ENCODE measurements around the gene DENND1A. TPM values are rescaled to one million over a fixed set of nuclear protein-coding genes. Genes with fewer than 3 reads are reported as not detected.

Gene DENND1A
- total and polyA plus RNA-seq, 4 donors: 13.4 to 30.5 (median 28.3) TPM

GRCh38 chr9:123373447-123373923, 556.4 kb downstream of the DENND1A start:
- DNase-seq (ENCODE audit: low read depth in 4 of 6, low spot score in 6 of 6): no peak
- WGBS (ENCODE audit: insufficient coverage): 25% methylated on average over 60 of the region's 60 CpGs
- no peak overlapping the region for H3K27ac ChIP-seq (ENCODE audit: low read depth, low read length)
- peaks cover 10% of the 10 kb centered on the region for H3K27me3 ChIP-seq (ENCODE audit: control insufficient read depth, insufficient read depth, low read length)
- peaks cover 64% of the 10 kb centered on the region for H3K4me1 ChIP-seq (ENCODE audit: control insufficient read depth, insufficient read depth, low read length)
- no peaks in the 10 kb centered on the region for H3K9me3 ChIP-seq (ENCODE audit: control insufficient read depth, insufficient read depth, low read length)
- H3K4me3 ChIP-seq (ENCODE audit: low read depth, low read length): no peak overlapping the region
- peaks cover 82% of the 10 kb centered on the region for H3K36me3 ChIP-seq (ENCODE audit: control insufficient read depth, insufficient read depth, low read length)

GRCh38 chr9:123372766-123373446, 557.0 kb downstream of the DENND1A start:
- Histone ChIP-seq H3K4me1 (ENCODE audit: control insufficient read depth, insufficient read depth, low read length) (peaks cover 58% of the 10 kb centered on the region), H3K27me3 (ENCODE audit: control insufficient read depth, insufficient read depth, low read length) (peaks cover 10% of the 10 kb centered on the region), H3K9me3 (ENCODE audit: control insufficient read depth, insufficient read depth, low read length) (no peaks in the 10 kb centered on the region), H3K36me3 (ENCODE audit: control insufficient read depth, insufficient read depth, low read length) (peaks cover 84% of the 10 kb centered on the region), H3K27ac (ENCODE audit: low read depth, low read length) (no peak overlapping the region), H3K4me3 (ENCODE audit: low read depth, low read length) (no peak overlapping the region)
- no peak for DNase-seq (ENCODE audit: low read depth in 4 of 6, low spot score in 6 of 6)
- 42% methylated on average over 57 of the region's 58 CpGs for WGBS (ENCODE audit: insufficient coverage)

- WGBS (ENCODE audit: insufficient coverage): 81% methylated on average over 10 of the region's 14 CpGs
- peaks cover 84% of the 10 kb centered on the region for H3K36me3 ChIP-seq (ENCODE audit: control insufficient read depth, insufficient read depth, low read length)
- no peak overlapping the region for H3K27ac ChIP-seq (ENCODE audit: low read depth, low read length)
- peaks cover 10% of the 10 kb centered on the region for H3K27me3 ChIP-seq (ENCODE audit: control insufficient read depth, insufficient read depth, low read length)
- DNase-seq (ENCODE audit: low read depth in 4 of 6, low spot score in 6 of 6): no peak
- peaks cover 49% of the 10 kb centered on the region for H3K4me1 ChIP-seq (ENCODE audit: control insufficient read depth, insufficient read depth, low read length)
- H3K4me3 ChIP-seq (ENCODE audit: low read depth, low read length): no peak overlapping the region
- no peaks in the 10 kb centered on the region for H3K9me3 ChIP-seq (ENCODE audit: control insufficient read depth, insufficient read depth, low read length)
Measured at GRCh38 chr9:123371805-123372590, 557.9 kb downstream of the DENND1A start.

GRCh38 chr9:123371228-123371584, 558.7 kb downstream of the DENND1A start:
- WGBS (ENCODE audit: insufficient coverage): 87% methylated on average over 16 of the region's 18 CpGs
- Histone ChIP-seq H3K27ac (ENCODE audit: low read depth, low read length) (no peak overlapping the region), H3K27me3 (ENCODE audit: control insufficient read depth, insufficient read depth, low read length) (peaks cover 10% of the 10 kb centered on the region)

GRCh38 chr9:123370526-123371227, 559.2 kb downstream of the DENND1A start:
- peaks cover 36% of the 10 kb centered on the region for H3K4me1 ChIP-seq (ENCODE audit: control insufficient read depth, insufficient read depth, low read length)
- H3K9me3 ChIP-seq (ENCODE audit: control insufficient read depth, insufficient read depth, low read length): no peaks in the 10 kb centered on the region
- 86% methylated on average over 29 of the region's 29 CpGs for WGBS (ENCODE audit: insufficient coverage)
- H3K27ac ChIP-seq (ENCODE audit: low read depth, low read length): no peak overlapping the region
- peaks cover 10% of the 10 kb centered on the region for H3K27me3 ChIP-seq (ENCODE audit: control insufficient read depth, insufficient read depth, low read length)
- no peak for DNase-seq (ENCODE audit: low read depth in 4 of 6, low spot score in 6 of 6)
- H3K36me3 ChIP-seq (ENCODE audit: control insufficient read depth, insufficient read depth, low read length): peaks cover 82% of the 10 kb centered on the region
- no peak overlapping the region for H3K4me3 ChIP-seq (ENCODE audit: low read depth, low read length)

More at GRCh38 chr9:123371228-123371584, 558.7 kb downstream of the DENND1A start:
- DNase-seq (ENCODE audit: low read depth in 4 of 6, low spot score in 6 of 6): no peak
- Histone ChIP-seq H3K4me3 (ENCODE audit: low read depth, low read length) (no peak overlapping the region), H3K9me3 (ENCODE audit: control insufficient read depth, insufficient read depth, low read length) (no peaks in the 10 kb centered on the region), H3K36me3 (ENCODE audit: control insufficient read depth, insufficient read depth, low read length) (peaks cover 81% of the 10 kb centered on the region), H3K4me1 (ENCODE audit: control insufficient read depth, insufficient read depth, low read length) (peaks cover 41% of the 10 kb centered on the region)

- Histone ChIP-seq H3K27me3 (ENCODE audit: control insufficient read depth, insufficient read depth, low read length) (peaks cover 10% of the 10 kb centered on the region), H3K27ac (ENCODE audit: low read depth, low read length) (no peak overlapping the region)
Measured at GRCh38 chr9:123370108-123370507, 559.8 kb downstream of the DENND1A start.

GRCh38 chr9:123369296-123369695, 560.6 kb downstream of the DENND1A start:
- DNase-seq (ENCODE audit: low read depth in 4 of 6, low spot score in 6 of 6): no peak
- Histone ChIP-seq H3K36me3 (ENCODE audit: control insufficient read depth, insufficient read depth, low read length) (peaks cover 74% of the 10 kb centered on the region), H3K27ac (ENCODE audit: low read depth, low read length) (no peak overlapping the region), H3K4me1 (ENCODE audit: control insufficient read depth, insufficient read depth, low read length) (peaks cover 28% of the 10 kb centered on the region), H3K4me3 (ENCODE audit: low read depth, low read length) (no peak overlapping the region), H3K9me3 (ENCODE audit: control insufficient read depth, insufficient read depth, low read length) (no peaks in the 10 kb centered on the region), H3K27me3 (ENCODE audit: control insufficient read depth, insufficient read depth, low read length) (peaks cover 10% of the 10 kb centered on the region)
- WGBS (ENCODE audit: insufficient coverage): 91% methylated on average over 3 of the region's 3 CpGs

More at GRCh38 chr9:123370108-123370507, 559.8 kb downstream of the DENND1A start:
- no peak for DNase-seq (ENCODE audit: low read depth in 4 of 6, low spot score in 6 of 6)
- Histone ChIP-seq H3K36me3 (ENCODE audit: control insufficient read depth, insufficient read depth, low read length) (peaks cover 81% of the 10 kb centered on the region), H3K4me1 (ENCODE audit: control insufficient read depth, insufficient read depth, low read length) (peaks cover 30% of the 10 kb centered on the region), H3K4me3 (ENCODE audit: low read depth, low read length) (no peak overlapping the region), H3K9me3 (ENCODE audit: control insufficient read depth, insufficient read depth, low read length) (no peaks in the 10 kb centered on the region)
- 95% methylated on average over 13 of the region's 13 CpGs for WGBS (ENCODE audit: insufficient coverage)

- H3K27me3 ChIP-seq (ENCODE audit: control insufficient read depth, insufficient read depth, low read length): peaks cover 10% of the 10 kb centered on the region
- no peak overlapping the region for H3K4me3 ChIP-seq (ENCODE audit: low read depth, low read length)
- DNase-seq (ENCODE audit: low read depth in 4 of 6, low spot score in 6 of 6): no peak
- peaks cover 28% of the 10 kb centered on the region for H3K4me1 ChIP-seq (ENCODE audit: control insufficient read depth, insufficient read depth, low read length)
- H3K36me3 ChIP-seq (ENCODE audit: control insufficient read depth, insufficient read depth, low read length): peaks cover 77% of the 10 kb centered on the region
- WGBS (ENCODE audit: insufficient coverage): 87% methylated on average over 2 of the region's 6 CpGs
- H3K9me3 ChIP-seq (ENCODE audit: control insufficient read depth, insufficient read depth, low read length): no peaks in the 10 kb centered on the region
- no peak overlapping the region for H3K27ac ChIP-seq (ENCODE audit: low read depth, low read length)
Measured at GRCh38 chr9:123368536-123369153, 561.3 kb downstream of the DENND1A start.

GRCh38 chr9:123368023-123368422, 561.9 kb downstream of the DENND1A start:
- Histone ChIP-seq H3K27me3 (ENCODE audit: control insufficient read depth, insufficient read depth, low read length) (peaks cover 10% of the 10 kb centered on the region), H3K9me3 (ENCODE audit: control insufficient read depth, insufficient read depth, low read length) (no peaks in the 10 kb centered on the region), H3K36me3 (ENCODE audit: control insufficient read depth, insufficient read depth, low read length) (peaks cover 80% of the 10 kb centered on the region), H3K27ac (ENCODE audit: low read depth, low read length) (no peak overlapping the region), H3K4me1 (ENCODE audit: control insufficient read depth, insufficient read depth, low read length) (peaks cover 30% of the 10 kb centered on the region), H3K4me3 (ENCODE audit: low read depth, low read length) (no peak overlapping the region)
- DNase-seq (ENCODE audit: low read depth in 4 of 6, low spot score in 6 of 6): no peak
- WGBS (ENCODE audit: insufficient coverage): 76% methylated on average over 9 of the region's 10 CpGs

Data from spinal cord (tissue), 10 donors.